Keratinocyte (primary cell): ENCODE measurements around the gene AMELY. TPM values are rescaled to one million over a fixed set of nuclear protein-coding genes. Genes with fewer than 3 reads are reported as not detected.
"Not testable (repeated sequence)": the region's sequence is repeated elsewhere in the genome, so short reads cannot be mapped to it uniquely, and the experiment has no call there.

Experiments
- DNase-seq: peaks from one replicate; pipeline ENCODE4 v3.0.0-alpha.2; 2011; ENCODE audit warnings: low read depth, missing footprints, low spot score
- FAIRE-seq: peaks from 2 replicates; lab custom pipeline; 2011; peaks lifted over from hg19 to GRCh38; lab: Jason Lieb, UNC
- H2AFZ ChIP-seq: 2 replicates; pipeline ENCODE4 v1.6.0; 2012; ENCODE audit warnings: low read length, control low read depth, inconsistent platforms; ENCODE audit not compliant: control insufficient read depth
- H3K27ac ChIP-seq: 2 replicates; pipeline ENCODE4 v1.5.1; 2011; ENCODE audit warnings: low read length; ENCODE audit not compliant: control insufficient read depth, insufficient read depth
- H3K27me3 ChIP-seq: 3 replicates; pipeline ENCODE4 v1.6.0; 2011; ENCODE audit warnings: low read length; ENCODE audit not compliant: control insufficient read depth, insufficient read depth; ENCODE audit errors: extremely low read depth
- H3K36me3 ChIP-seq, 2 experiments: 2 replicates in 1 of 2; 3 replicates in 1 of 2; pipeline ENCODE4 v1.5.1; 2011; ENCODE audit warnings: low read length in 2 of 2, mild to moderate bottlenecking in 1 of 2; ENCODE audit not compliant: control insufficient read depth in 2 of 2, insufficient read depth in 2 of 2; ENCODE audit errors: extremely low read depth in 1 of 2
- H3K4me1 ChIP-seq: 3 replicates; pipeline ENCODE4 v1.5.1; 2011; ENCODE audit warnings: low read length; ENCODE audit not compliant: control insufficient read depth, insufficient read depth; ENCODE audit errors: extremely low read depth
- H3K4me2 ChIP-seq: 3 replicates; pipeline ENCODE4 v1.6.0; 2011; ENCODE audit warnings: low read depth, low read length; ENCODE audit not compliant: control insufficient read depth, insufficient read depth; ENCODE audit errors: extremely low read depth
- H3K4me3 ChIP-seq, 3 experiments: fragments of 200-600 bp in 1 of 3; sonication (generic) in 1 of 3; 2 replicates in 2 of 3; 3 replicates in 1 of 3; pipeline ENCODE4 v1.5.1; 2011 to 2016; ENCODE audit warnings: low read length in 3 of 3, mild to moderate bottlenecking in 3 of 3, control low read depth in 2 of 3, inconsistent platforms in 1 of 3, low read depth in 1 of 3, mixed read lengths in 1 of 3, mixed run types in 1 of 3, moderate library complexity in 1 of 3; ENCODE audit not compliant: control insufficient read depth in 2 of 3, insufficient read depth in 2 of 3; ENCODE audit errors: extremely low read depth in 1 of 3
- H3K79me2 ChIP-seq: 2 replicates; pipeline ENCODE4 v1.6.0; 2012; ENCODE audit warnings: low read length; ENCODE audit not compliant: control insufficient read depth, insufficient read depth
- H3K9ac ChIP-seq: 3 replicates; pipeline ENCODE4 v1.6.0; 2011; ENCODE audit warnings: low read length; ENCODE audit not compliant: control insufficient read depth, insufficient read depth; ENCODE audit errors: extremely low read depth
- H3K9me1 ChIP-seq: 3 replicates; pipeline ENCODE4 v1.6.0; 2011; ENCODE audit warnings: low read length; ENCODE audit not compliant: control insufficient read depth, insufficient read depth; ENCODE audit errors: extremely low read depth
- H3K9me3 ChIP-seq: 2 replicates; pipeline ENCODE4 v1.5.1; 2012; ENCODE audit warnings: low read depth, low read length; ENCODE audit not compliant: control insufficient read depth
- H4K20me1 ChIP-seq: 3 replicates; pipeline ENCODE4 v1.6.0; 2011; ENCODE audit warnings: low read length; ENCODE audit not compliant: control insufficient read depth, insufficient read depth; ENCODE audit errors: extremely low read depth
- CTCF ChIP-seq, 3 experiments: IDR thresholded peaks in 1 of 3; conservative IDR thresholded peaks in 1 of 3; optimal IDR thresholded peaks in 1 of 3; 2 replicates in 2 of 3; 3 replicates in 1 of 3; pipeline versions ENCODE3 to v1.5.1; 2011; ENCODE audit warnings: low read length in 3 of 3, mild to moderate bottlenecking in 3 of 3, moderate library complexity in 2 of 3, control low read depth in 1 of 3, inconsistent platforms in 1 of 3; ENCODE audit not compliant: insufficient read depth in 2 of 3; ENCODE audit errors: extremely low read depth in 1 of 3
- EZH2 ChIP-seq: IDR thresholded peaks from one replicate; pipeline ENCODE4 v1.6.1; 2012; ENCODE audit warnings: inconsistent platforms, mild to moderate bottlenecking, low read length, moderate library complexity
- dilution Hi-C: fragments of 300-500 bp; cut with MboI; formaldehyde crosslinking; loops from one replicate; pipeline ENCODE4 v1.7.0; 2020; ENCODE audit warnings: low sequenced_read_pairs; ENCODE audit not compliant: extremely low pct_ligation_motif_present
- polyA plus RNA-seq, 5 experiments: library from polyadenylated mRNA; depleted of rRNA in 3 of 5; stranded (reverse) in 3 of 5; stranded (forward) in 1 of 5; unstranded in 1 of 5; fragments of >200 nt; gene quantifications; 1 replicate in 1 of 5; 2 replicates in 3 of 5; 3 replicates in 1 of 5; pipeline versions ENCODE4 v1.2.1 to v1.2.3, GENCODE V29; 2011 to 2012; ENCODE audit warnings: missing spikeins in 2 of 5, low read depth in 1 of 5, low replicate concordance in 1 of 5

Gene AMELY
- polyA plus RNA-seq, 1 donor (not counting 4 experiments of a cell fraction or from before 2014, with no cell fraction given): not detected

DNA sequence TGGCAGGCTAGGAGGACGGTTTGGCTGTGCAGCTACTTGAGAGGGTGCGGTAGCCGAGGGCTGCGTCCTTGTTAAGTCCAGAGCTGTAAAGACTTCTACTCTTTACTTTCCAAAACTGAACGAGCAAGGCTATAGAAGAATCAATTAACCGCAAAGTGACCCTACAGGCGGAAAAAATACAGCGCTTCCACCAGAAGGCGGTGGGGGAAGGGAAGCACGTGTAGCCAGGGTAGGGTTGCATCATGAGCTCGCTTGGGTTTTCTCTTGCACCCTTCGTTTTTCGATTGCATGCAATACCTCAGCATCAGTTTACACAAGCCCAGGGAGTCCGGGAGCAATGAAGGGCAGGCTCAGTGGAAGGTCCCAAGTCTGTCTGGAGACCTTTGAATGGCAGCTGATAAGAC is 2.4 kb downstream of the AMELY start:
- no peak for FAIRE-seq
- Histone ChIP-seq H3K27ac (no peak overlapping the region), H3K27me3 (no peaks in the 10 kb centered on the region), H3K9me3 (no peaks in the 10 kb centered on the region), H3K4me1 (no peaks in the 10 kb centered on the region), H3K4me3 (no peak overlapping the region), H3K4me2 (no peak overlapping the region), H2AFZ (no peak overlapping the region), H3K79me2 (no peaks in the 10 kb centered on the region), H3K36me3 (no peaks in the 10 kb centered on the region), H4K20me1 (no peaks in the 10 kb centered on the region), H3K9me1 (no peaks in the 10 kb centered on the region), H3K9ac (no peak overlapping the region)
- TF ChIP-seq CTCF (optimal IDR thresholded peaks at IDR 0.05 in 1 of 3, IDR thresholded peaks at IDR 0.05 in 1 of 3, conservative IDR thresholded peaks at IDR 0.05 in 1 of 3; ENCODE audit: extremely low read depth in 1 of 3, insufficient read depth in 2 of 3, low read length in 3 of 3): no peak
- dilution Hi-C loops: no loop called here
- no peak for DNase-seq

DNA sequence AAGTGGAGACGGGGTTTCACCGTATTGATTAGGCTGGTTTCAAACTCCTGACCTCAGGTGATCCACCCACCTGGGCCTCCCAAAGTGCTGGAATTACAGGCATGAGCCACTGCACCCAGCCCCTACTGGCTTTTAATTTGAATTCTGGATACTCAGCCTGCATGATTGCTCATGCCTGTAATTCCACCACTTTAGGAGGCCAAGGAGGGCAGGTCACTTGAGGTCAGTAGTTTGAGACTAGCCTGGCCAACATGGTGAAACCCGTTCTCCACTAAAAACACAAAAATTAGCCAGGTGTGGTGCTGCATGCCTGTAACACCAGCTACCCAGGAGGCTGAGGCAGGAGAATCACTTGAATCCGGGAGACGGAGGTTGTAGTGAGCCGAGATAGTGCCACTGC is 3.5 kb downstream of the AMELY start:
- H3K9me1 ChIP-seq, H3K4me2 ChIP-seq, H4K20me1 ChIP-seq, H3K36me3 ChIP-seq, H3K4me1 ChIP-seq, H3K9ac ChIP-seq, DNase-seq, H3K27me3 ChIP-seq, H3K9me3 ChIP-seq, H2AFZ ChIP-seq, H3K4me3 ChIP-seq, dilution Hi-C loops, H3K79me2 ChIP-seq, FAIRE-seq, H3K27ac ChIP-seq: not testable (repeated sequence)

- dilution Hi-C loops: no loop called here
- no peak overlapping the region for H3K4me2 ChIP-seq
- no peaks in the 10 kb centered on the region for H3K79me2 ChIP-seq
- H3K9me1 ChIP-seq: no peaks in the 10 kb centered on the region
- DNase-seq (no peak), FAIRE-seq (no peak)
- no peaks in the 10 kb centered on the region for H3K36me3 ChIP-seq
- TF ChIP-seq EZH2 (no peak), CTCF (optimal IDR thresholded peaks at IDR 0.05 in 1 of 3, IDR thresholded peaks at IDR 0.05 in 1 of 3, conservative IDR thresholded peaks at IDR 0.05 in 1 of 3; ENCODE audit: extremely low read depth in 1 of 3, insufficient read depth in 2 of 3, low read length in 3 of 3) (no peak)
- no peak overlapping the region for H3K27ac ChIP-seq
- no peak overlapping the region for H3K9ac ChIP-seq
- no peak overlapping the region for H2AFZ ChIP-seq
- H3K4me3 ChIP-seq: no peak overlapping the region
- no peaks in the 10 kb centered on the region for H3K4me1 ChIP-seq
- no peaks in the 10 kb centered on the region for H4K20me1 ChIP-seq
- H3K27me3 ChIP-seq: no peaks in the 10 kb centered on the region
- H3K9me3 ChIP-seq: no peaks in the 10 kb centered on the region
Measured at GRCh38 chrY:6907591-6907990, 4.0 kb downstream of the AMELY start.

- H4K20me1 ChIP-seq, FAIRE-seq, dilution Hi-C loops: not testable (repeated sequence)
Measured at GRCh38 chrY:6902116-6902515, 9.4 kb downstream of the AMELY start.

More at GRCh38 chrY:6902116-6902515, 9.4 kb downstream of the AMELY start:
- H3K9me3 ChIP-seq, H3K27me3 ChIP-seq, H3K9me1 ChIP-seq, H3K36me3 ChIP-seq, H3K9ac ChIP-seq, DNase-seq, H3K4me2 ChIP-seq, H3K4me3 ChIP-seq, H3K4me1 ChIP-seq, H3K79me2 ChIP-seq, H3K27ac ChIP-seq, H2AFZ ChIP-seq: not testable (repeated sequence)
